GM19438 (cell line): ENCODE results near the gene KIRREL1.
"Not testable (repeated sequence)": the region's sequence is repeated elsewhere in the genome, so short reads cannot be mapped to it uniquely, and the experiment has no call there.

Experiments used
- ATAC-seq: cut with Tn5 transposase; IDR thresholded peaks from one replicate; pipeline ENCODE4 v1.9.1; 2021; ENCODE audit warnings: low read depth; ENCODE audit not compliant: unreplicated experiment

KIRREL1 gene

DNA sequence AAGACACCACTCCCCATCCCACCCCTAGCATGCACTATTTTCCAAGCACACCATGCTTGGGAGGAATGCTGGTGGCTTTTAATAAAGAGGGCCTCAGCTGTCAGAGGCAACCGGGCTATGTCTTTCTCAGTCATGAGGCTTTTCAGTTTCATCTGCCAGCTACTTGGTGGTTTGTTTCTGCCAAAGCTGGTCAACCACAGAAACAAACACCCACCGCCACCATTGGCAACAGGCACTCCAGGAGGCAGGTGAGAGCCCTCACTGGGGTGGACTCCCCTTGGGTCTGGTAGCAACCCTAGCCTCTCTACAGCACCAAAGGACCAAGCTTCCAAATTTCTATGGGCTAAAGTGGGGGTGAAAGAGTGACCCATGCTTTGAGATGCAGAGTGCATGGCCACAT, 133.0 kb downstream of the KIRREL1 start:
- no peak for ATAC-seq

DNA sequence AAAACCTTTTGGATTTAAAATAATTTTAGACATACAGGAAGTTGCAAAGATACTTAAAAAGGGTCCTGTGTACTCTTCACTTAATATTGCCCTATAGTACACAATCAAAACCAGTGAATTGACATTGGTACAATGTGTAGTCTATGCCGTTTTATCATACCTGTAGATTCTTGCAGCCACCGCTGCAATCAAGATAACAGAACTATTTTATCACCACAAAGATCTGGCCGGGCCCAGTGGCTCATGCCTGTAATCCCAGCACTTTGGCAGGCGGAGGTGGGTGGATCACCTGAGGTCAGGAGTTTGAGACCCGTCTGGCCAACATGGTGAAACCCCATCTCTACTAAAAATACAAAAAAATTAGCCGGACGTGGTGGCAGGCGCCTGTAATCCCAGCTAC, 135.1 kb downstream of the KIRREL1 start:
- not testable (repeated sequence) for ATAC-seq

- ATAC-seq, result no peak
These were observed 137.8 kb downstream of the KIRREL1 start for GRCh38 chr1:158131217-158131616.

DNA sequence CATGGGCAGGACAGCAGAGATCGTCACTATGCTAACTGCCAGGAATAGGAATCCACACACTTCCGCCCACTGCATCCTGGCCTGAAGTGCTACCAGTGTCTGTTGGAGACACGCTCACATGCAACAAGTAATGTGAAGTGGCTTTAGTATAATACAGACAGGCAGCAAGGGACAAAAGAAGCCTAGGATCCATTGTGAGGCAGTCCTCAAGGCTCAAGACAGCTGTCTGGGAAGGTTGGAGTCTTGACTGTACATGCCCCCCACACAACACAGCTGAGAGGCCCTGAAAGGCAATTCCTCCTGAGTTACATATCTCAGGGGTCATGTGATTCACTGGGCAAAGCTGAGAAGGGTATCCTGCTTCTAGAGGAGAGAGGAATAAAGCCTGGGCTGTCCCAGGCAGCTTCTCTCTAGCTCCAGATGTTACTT, 147.3 kb downstream of the KIRREL1 start:
- ATAC-seq, result no peak

DNA sequence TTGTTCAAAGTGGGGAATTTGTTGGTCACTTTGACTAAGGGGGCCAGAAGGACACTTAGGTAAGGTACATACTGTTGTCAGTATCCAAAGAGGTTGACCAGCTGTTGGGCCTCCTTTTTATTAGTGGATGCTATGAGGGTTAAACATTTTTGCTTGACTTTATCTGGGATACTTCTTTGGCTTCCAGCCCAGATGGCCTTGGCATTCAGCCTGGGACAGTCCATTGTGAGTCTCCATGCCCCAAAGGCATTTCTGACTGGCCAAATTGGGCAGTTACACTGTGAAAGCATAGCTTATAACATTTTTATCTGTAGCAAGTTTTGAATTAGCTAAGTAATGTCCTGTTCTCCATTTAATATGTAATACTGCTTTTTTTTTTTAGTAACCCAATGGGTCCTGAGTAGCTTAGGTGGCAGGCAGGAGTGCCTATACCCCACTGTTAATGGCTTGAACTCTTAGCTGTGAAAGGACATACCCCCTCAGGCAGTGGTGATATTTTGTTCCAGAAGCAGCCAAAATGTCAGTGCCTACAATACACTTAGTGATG, 151.8 kb downstream of the KIRREL1 start:
- ATAC-seq, result no peak

- no peak for ATAC-seq
These were observed 152.7 kb downstream of the KIRREL1 start for GRCh38 chr1:158146165-158146564.

- no peak for ATAC-seq
These were observed 153.3 kb downstream of the KIRREL1 start for GRCh38 chr1:158146739-158147138.

DNA sequence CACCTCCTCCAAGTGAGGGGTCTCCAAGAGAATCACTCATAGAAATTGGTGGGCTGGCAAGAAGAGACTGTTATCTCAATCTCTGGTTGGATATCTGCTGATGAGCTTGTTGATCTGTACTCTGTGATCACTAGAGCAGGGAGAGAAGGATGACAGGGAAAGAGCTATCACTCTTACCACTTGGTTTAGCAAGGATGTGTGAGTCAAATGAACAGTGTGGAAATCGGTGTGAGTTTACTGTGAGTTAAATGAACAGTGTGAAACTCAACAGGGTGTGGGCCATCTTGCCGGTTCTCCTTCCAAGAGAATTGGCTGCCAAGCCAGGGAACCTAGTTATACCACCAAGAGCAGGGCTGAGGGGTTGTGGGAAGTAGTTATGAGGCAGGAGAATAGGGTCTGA, 154.0 kb downstream of the KIRREL1 start:
- no peak for ATAC-seq

GRCh38 chr1:158147869-158148268, 154.4 kb downstream of the KIRREL1 start:
- ATAC-seq, result no peak

DNA sequence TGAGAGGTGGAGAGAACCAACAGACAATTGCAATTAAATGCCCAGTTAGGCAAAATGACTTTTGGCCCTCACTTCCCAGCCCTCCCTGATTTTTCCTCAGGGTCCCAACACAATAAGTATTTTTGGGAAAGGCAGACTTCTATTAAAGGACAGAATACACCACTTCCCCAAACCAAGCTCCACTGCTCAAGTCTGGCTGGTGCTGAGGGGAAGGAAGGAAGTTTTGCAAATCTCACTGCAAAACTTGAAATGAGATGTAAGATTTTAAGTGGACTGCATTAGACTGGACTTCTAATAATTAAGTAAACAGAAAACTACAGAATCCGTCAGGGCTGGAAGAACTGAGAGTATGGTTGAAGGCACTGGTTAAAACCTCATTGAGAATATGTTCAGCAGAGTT, 155.0 kb downstream of the KIRREL1 start:
- ATAC-seq, result no peak

GRCh38 chr1:158149175-158149574, 155.7 kb downstream of the KIRREL1 start:
- ATAC-seq, result no peak
